Stimulated activated CD8-positive, alpha-beta memory T cell treated with anti-CD3 and anti-CD28 coated beads, Interleukin-4, amount 100 ng/mL, for 1 hour (primary cell): ENCODE data around the gene EDDM13.
"Not testable (repeated sequence)": the region's sequence is repeated elsewhere in the genome, so short reads cannot be mapped to it uniquely, and the experiment has no call there.

Source experiments
- DNase-seq, 2 donors: peaks; one replicate each; pipeline ENCODE4 v3.0.0-alpha.2; 2020; ENCODE audit warnings: low read depth in 2 of 2, low spot score in 1 of 2

Gene EDDM13, protein sequence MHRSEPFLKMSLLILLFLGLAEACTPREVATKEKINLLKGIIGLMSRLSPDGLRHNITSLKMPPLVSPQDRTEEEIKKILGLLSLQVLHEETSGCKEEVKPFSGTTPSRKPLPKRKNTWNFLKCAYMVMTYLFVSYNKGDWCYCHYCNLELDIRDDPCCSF

DNA sequence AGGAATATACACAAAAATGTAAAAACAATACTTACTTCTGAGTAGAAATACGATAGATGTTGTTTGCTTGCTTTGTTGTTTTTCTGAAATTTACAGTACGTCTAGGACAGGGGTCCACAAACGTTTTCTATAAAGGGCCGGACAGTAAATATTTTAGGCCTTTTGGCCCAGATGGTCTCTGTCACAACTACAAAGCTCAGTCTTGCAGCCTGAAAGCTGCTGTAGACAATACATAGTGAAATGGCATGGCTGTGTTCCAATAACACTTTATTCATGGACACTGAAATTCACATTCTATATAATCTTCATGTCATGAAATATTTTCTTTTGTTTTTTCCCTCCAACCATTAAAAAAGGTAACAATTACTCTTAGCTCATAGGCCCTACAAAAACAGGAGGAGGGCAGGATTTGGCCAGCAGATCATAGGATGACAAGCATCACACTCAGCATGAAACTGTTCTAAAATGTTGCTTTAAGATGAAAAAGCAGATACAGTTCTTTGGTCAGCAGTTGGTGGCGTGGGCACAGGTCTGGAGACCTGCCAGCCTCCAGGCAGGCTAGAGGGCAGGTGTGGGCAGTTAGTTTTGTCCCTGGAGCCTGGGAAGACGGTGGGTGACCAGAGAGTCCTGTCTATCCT, at the start of gene EDDM13:
Gene EDDM13 (plus strand): TSS at position 588 of the 638 bp plus-strand sequence. CDS start 87 bp downstream, outside the sequence.
- DNase-seq, result no peak

DNA sequence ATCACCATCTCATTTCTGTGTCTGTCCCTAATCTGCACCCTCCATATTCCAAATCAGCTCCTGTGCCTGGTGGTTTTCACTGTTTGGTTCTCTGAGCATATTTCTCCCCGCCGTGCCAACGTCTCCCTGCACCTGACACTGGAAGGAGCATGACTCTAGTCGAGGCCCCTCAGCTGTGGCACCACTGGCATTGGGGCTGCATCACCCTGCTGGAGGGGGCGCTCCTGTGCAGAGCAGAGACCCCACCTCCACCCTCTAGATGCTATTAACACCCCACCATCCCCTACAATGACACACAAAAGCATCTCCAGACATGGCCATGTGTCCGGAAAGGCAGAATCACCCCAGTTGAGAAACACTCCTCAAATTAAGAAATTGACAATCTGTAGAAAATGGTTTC, 49.6 kb upstream of the EDDM13 start:
- DNase-seq, result no peak

DNA sequence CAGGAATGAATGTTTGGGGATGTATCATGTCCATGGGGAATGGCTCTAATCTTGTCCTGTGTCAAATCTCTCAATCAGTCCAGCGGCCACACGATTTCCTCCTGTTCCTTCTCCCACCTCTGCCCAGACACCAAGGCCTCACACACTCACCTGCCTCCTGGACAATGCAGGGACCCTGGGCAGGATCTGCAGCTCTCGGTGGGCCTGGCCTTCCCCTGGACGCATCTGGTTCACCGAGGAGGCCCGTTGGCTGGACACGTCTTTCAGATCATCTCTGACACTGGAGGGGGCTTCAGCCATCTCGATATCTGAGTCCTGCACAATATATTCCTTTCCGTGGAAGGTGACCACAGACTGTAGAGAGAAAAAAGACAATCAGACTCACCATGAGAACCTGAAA, 49.1 kb upstream of the EDDM13 start:
- DNase-seq, result no peak

DNA sequence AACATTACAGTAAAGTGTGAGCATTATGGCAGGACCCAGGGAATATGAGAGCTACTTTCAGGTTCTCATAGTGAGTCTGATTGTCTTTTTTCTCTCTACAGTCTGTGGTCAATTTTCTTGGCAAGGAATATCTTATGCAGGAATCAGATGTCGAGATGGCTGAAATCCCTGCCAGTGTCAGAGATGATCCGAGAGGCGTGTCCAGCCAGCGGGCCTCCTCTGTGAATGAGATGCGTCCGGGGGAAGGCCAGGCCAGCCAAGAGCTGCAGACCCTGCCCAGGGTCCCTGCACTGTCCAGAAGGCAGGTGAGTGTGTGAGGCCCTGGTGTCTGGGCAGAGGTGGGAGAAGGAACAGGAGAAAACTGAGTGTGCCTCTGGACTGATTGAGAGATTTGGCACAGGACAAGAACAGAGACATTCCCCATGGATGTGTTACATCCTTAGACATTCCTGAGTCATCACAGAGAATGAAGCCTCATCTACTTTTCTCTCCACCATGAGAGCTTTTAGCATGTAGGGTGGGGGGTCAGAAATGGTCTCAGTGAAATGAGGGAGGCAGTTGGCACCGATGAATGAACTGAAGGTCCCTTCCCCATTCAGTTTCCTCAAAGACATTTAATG, 27.3 kb upstream of the EDDM13 start:
- DNase-seq, result no peak

DNA sequence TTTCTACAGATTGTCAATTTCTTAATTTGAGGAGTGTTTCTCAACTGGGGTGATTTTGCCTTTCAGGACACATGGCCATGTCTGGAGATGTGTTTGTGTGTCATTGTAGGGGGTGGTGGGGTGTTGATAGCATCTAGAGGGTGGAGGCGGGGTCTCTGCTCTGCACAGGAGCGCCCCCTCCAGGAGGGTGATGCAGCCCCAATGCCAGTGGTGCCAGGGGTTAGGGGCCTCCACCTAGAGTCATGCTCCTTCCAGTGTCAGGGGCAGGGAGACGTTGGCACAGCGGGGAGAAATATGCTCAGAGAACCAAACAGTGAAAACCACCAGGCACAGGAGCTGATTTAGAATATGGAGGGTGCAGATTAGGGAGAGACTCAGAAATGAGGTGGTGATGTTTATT, 26.8 kb upstream of the EDDM13 start:
- DNase-seq, result not testable (repeated sequence)

DNA sequence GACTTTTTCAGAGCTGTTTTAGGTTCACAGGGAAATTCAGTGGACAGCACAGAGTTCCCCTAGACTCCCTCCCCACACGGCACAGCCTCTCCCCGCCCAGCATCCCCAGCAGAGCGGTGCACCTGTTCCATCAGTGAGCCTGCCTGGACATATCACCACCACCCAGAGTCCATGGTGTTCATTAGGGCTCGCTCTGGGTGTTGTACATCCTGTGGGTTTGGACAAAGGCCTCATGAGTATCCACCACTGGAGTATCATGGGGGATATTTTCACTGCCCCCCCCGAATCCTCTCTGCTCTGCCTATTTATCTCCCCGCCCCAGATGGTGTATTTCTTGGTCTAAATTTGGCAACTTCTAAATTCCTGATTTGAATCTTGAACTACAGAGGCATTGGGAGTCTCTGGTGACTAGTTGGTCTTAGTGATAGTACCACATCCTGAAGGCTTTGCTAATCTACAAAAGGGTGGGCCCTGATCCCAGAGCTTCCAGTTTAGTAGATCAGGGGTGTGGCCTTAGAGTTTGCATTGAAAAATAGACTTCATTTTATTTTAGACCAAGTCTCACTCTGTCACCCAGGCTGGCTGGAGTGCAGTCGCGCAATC, 23.7 kb upstream of the EDDM13 start:
- DNase-seq, result not testable (repeated sequence)

DNA sequence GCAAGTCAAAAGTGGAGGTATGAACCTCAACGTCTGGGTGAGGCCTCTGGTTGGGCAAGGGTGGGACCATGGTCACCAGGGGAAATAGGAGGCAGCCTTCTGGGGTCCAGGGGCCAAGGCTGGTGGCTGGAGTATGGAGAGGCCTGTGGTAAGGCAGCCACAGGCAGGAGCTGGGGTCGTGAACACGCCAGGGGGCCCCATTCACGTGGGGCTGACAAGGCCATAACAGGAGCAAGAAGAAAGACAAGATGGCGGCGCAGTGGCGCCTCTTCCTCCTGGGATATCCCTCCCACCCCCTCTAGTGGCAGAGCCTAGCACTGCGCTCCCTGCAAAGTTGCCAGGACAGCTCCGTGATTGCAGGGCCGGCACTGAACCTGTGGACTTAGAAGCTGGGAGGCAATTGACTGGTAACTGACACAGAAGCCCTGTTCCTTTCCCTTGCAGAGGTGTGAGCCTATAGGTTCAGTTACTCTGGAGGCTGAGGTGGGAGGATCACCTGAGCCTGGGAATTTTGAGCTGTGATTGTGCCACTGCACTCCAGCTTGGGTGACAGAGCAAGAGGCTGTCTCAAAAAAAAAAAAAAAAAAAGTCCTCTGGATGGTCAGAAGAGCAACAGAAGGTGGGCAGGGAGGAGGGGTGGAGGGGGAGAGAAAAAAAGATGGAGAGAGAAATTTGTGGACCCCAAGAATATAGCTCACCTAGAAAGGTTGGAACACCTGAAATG, 19.7 kb upstream of the EDDM13 start:
- peak; percentile 25 to 45 for DNase-seq

DNA sequence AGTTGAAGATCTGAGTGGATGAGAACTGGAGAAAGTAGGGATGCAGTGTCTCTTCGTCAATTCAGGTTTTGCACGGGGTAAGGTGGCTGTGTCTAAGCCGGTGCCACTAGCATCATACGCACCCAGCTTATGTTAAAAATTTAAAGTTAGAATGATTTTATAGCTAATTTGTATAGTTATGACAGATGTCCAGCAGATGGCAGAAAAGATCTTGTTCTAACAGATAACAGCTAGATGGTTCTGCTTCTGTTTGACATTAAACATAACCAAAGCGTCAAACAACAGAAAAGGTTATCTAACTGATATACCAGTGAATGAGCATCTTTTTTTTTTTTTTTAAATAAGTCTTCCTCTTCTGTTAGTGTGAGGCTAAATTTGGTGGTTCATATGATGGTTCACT, 18.8 kb upstream of the EDDM13 start:
- DNase-seq, result no peak

DNA sequence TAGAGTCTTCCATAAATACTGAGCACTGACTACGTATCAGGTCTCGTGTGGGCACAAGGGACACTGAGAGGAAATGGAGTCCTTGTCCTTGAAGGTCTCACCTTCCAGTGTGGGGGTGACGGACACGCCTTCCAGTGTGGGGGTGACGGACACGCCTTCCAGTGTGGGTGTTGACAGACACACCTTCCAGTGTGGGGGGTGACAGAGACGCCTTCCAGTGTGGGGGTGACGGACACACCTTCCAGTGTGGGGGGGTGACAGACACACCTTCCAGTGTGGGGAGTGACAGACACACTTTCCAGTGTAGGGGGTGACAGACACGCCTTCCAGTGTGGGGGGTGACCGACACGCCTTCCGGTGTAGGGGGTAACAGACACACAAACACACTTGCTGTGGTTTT, 14.3 kb upstream of the EDDM13 start:
- no peak for DNase-seq

DNA sequence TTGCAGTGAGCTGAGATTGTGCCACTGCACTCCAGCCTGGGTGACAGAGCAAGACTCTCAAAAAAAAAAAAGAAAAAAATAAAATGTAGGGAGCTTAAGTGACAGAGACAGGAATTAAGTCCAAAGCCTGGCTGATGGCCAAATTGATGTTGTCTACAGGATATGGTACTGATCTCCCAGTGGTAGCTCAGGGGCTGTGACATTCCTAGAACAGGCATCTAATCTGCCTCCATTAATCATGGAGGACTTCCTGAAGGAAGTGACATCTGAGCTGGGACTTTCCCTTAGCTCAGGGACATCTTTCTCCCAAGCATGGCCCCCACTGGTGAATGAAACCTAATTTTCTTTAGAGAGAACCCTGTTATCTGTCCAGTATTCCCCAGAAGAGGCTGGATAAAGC, 11.4 kb upstream of the EDDM13 start:
- no peak for DNase-seq

DNA sequence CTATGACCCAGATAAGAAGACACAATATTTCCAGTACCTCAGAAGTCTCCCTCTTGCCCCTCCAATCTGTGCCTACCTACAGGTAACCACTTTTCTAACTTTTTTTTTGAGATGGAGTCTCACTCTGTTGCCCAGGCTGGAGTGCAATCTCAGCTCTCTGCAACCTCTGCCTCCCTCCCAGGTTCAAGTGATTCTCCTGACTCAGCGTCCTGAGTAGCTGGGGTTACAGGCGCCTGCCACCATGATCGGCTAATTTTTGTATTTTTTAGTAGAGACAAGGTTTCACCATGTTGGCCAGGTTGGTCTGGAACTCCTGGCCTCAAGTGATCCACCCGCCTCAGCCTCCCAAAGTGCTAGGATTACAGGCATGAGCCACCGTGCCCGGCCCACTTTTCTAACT, 10.6 kb upstream of the EDDM13 start:
- DNase-seq, result not testable (repeated sequence)

DNA sequence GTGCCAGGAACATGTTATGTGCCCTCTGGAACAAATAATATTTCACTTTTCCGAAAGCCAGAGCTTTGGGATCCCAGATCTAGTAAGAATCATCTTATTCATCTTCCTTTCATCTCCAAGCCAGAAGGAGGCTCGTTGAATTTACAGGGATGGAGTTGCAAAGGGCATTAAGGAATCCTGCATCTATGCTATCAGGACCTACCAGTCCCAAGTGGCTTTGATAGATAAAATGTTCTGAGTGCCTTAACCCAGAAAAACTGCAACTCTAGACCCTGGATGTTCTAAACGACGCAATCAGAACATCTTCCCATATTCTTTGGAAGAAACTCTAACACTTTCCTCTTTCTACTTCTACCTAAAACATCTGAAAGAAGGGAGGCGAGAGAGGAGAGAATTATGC, 9.2 kb upstream of the EDDM13 start:
- no peak for DNase-seq

DNA sequence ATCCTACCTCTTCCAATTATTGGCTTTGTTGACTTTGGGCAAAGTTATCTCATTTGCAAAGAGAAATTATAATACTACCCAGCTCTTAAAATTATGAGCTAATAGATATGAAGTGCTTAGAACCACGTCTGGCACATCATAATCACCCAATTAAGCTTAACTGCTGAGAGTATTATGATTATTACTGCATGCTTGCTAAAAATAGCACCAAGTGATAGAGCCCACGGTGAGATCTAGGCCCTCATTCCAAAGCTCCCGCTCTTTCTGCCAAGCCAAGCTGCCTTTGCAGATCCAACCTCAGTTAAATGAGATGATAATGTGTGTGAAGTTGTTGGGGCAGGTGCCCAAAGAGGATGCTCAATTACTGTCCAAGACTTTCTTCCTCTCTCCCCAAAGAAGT, 6.5 kb upstream of the EDDM13 start:
- DNase-seq, result no peak

DNA sequence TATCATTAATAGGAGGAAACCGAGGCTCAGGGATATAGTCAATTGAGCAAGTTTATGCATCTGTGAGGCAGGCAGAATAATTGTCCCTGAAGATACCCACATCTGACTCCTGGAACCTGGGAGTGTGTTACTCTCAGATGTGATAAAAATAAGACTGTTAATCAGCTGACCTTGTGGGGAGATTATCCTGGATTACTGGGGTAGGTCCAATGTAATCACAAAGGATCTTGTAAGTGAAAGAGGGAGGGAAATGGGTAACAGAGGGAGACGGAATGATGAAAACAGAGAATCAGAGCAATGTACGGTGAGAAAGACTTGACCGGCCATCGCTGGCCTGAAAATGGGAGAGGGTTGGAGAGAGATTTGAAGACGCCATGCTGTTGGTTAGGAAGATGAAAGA, 3.2 kb upstream of the EDDM13 start:
- no peak for DNase-seq

DNA sequence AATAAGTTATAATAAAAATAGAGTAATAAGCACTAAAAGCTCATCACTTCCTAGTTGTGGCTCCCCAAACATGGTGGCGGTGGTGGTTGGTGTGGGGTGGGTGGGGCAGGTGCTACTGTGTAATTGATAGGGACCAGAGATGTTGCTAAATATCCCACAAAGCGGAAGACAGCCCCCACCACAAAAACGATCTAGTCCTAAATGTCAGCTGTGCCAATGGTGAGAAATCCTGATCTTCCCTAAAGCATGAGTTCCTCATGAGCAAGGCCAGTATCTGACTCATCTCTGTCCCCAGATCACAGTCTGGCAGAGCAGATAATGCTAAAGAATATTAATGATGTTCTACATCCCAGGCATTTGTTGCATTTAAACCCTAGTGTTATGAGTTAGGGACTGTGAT, 1.9 kb upstream of the EDDM13 start:
- no peak for DNase-seq

DNA sequence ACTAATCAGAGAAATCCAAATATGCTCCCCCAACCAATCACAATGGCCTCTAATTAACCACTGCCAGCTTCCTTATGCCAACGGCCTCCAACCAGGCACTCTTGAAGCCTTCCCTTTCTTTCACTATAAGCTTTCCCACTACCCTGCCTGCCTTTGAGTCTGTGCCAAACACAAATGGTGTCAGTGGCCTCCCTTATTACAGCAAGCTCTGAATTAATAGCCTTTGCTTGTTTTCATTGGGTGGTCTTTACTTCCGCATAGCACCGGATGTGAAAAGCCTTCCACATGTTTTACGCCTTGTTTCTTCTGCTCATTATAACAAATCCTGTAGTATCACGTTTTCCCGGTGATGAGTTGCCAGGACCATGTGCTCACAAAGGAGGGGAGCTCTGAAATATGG, 1.4 kb upstream of the EDDM13 start:
- DNase-seq, result no peak

DNA sequence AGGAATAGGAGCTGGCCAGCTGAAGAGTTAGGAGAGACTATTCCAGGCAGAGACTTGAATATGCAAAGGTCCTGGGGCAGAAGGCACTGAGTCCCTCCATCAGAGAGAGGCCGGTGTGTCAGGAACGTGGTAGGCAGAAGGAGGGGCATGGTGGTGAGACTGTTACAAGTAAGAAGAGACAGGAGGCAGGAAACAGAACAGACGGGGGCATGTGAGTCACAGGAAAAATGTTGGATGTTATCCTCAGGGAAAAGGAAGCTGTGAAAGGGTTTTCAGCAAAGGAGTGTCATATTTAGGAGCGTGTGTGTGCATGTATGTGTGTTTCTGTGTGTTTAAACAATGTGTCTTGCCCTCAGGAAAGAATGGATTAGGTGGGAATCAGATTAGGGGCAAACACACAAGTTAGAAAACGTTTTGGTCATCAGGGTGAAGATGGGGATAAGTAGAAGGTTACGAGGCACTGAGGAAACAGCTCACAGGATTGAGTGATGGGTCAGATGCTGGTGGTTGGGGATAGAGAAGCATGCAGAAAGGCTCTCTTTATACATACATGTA, 1.1 kb downstream of the EDDM13 start:
- DNase-seq, result no peak

DNA sequence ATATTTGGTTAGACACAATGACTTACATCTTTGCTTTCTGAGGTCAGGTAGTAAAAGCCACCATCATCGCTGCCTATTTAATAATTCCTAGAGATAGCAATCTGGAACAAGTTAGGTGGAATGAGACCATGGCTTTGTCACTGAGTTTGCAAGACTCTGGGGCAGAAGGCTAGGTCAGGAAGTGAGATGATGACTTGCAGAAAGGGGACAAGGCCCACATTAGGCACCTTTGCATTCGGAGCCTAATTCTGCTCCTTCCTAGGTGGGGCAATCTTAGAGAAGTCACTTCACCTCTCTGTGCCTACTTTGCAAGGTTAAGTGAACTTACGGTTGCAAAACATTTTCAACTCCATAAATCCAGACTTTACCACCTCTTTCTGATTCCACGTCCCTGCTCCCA, 10.3 kb downstream of the EDDM13 start:
- DNase-seq, result no peak

DNA sequence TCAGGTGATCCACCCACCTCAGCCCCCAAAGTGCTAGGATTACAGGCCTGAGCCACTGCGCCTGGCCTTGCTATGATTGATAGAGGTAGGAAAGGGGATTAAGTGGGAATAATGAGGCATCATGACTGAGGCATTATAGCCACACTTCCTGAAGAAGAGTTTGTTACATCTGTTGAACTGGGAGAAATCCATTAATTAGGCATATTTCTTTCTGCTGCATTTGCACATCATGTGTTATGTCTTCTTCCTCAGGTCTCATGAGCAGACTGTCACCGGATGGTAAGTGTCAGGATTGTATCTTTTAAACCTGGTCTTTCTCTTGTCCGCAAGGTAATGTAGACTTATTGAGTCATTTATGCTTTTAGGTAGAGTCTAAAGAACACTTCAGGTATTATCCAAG, 12.2 kb downstream of the EDDM13 start:
- DNase-seq, result no peak

DNA sequence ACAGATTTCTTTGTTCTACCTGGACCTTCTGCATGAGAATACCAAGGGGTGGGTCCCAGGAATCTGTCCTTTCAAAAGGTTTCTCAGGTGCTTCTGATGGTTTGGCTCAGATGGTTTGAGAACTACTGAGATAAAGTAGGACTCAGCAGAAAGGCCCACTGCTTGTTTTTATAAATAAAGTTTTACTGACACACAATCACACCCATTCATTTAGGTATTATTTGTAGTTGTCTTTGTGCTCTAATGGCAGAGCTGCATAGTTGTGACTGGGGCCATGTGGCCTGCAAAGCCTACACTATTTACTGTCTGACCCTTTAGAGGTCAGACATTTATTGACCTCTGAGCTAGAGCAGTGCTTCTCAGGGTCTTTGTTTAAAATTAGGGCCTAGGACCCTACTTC, 17.6 kb downstream of the EDDM13 start:
- DNase-seq, result no peak

DNA sequence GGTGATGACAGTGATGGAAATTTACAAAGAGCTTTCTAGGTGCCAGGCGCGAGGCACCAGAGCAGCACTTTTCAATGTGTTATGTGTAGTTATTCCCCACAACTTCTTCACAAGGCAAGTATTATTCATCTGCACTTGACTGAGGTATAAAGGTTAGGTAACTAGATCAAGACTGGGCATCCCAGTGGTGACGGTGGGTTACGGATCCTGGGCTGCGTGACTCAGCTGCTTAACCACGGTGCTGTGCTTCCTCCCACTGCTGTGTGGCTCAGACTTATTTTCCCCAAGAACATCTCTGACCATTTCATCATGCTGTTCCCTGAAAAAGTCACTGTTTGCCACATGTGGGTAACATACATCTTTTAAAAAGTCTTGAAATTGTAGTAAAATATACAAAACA, 19.3 kb downstream of the EDDM13 start:
- no peak for DNase-seq

DNA sequence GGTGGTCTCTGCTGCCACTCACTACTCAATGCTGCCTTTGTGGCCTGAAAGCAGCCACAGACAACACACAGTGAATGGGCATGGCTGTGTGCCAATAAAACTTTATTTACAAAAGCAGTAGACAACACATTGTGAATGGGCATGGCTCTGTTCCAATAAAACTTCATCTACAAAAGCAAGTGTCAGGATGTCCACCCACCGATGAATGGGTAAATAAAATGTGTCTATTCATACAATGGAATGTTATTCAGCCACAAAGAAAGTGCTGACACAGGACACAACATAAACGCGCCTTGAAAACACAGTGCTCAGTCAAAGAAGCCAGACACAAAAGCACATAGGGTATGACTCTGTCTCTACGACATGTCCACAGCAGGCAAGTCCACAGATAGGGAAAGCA, 22.0 kb downstream of the EDDM13 start:
- DNase-seq, result no peak
